CD4-positive, alpha-beta T cell treated with Interleukin-21 for 1 hour (primary cell): ENCODE results near the gene PRKACA.

Source experiments
- DNase-seq: peaks from one replicate; pipeline ENCODE4 v3.0.0-alpha.2; 2020

Gene PRKACA

DNA sequence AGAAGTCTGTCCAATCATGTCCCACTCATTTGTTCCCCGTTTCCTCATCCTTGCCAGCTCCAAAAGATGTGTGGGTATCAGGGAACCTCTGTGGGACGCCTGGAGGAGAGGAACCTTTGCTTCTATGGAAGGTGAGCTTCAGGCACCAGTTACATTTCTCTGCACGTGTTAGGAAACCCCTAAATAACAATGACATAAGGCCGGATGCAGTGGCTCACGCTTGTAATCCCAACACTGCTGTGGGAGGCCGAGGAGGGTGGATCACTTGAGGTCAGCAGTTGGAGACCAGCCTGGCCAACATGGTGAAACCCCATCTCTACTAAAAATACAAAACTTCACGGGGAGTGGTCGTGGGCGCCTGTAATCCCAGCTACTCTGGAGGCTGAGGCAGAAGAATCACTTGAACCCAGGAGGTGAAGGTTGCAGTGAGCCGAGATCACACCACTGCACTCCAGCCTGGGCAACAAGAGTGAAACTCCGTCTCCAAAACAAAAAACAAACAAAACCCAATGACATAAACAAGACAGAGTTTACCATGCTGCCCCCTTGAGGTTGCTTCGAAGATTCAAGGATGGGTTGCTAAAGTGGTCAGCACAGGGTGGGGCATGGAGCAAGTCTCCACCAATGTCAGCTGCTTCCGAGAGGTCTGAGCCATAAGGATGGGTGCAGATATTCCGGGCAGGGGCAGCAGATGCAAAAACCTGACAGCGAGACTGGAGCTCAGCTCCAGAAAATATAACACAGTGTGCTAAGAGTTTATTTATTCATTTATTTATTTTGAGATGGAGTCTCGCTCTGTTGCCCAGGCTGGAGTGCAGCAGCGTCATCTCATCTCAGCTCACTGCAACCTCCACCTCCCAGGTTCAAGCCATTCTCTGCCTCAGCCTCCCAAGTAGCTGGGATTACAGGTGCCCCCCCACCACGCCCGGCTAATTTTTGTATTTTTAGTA, 74.6 kb downstream of the PRKACA start:
- DNase-seq: peak; percentile 73
